GM21381 (cell line): ENCODE data around the gene TMED1.

Experiments
- ATAC-seq: cut with Tn5 transposase; IDR thresholded peaks from one replicate; pipeline ENCODE4 v1.9.1; 2021; ENCODE audit warnings: mild to moderate bottlenecking, moderate library complexity; ENCODE audit not compliant: unreplicated experiment

TMED1 gene

DNA sequence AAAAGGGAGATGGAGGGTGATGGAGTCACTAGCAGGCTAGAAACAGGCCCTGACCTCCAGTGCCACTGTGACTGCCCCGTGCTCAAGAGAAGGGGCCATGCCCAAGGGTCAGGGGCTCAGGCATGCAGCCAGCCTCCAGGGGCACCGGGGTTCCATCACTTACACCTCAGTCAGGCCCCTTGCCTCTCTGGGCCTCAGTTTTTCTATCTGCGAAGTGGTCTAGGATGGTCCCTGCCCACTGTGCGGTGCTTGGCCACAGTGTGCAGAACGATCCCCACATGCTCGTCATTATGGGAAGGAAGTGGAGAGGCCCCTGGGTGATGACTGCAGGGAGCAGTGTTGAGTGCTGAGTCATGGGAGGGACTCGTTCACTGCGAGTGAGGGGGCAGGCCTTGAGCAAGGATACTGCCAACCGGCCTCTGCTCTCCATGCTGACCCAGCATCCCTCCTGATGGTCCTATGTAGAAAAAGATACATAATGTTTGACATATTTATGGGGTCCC is 23.1 kb downstream of the TMED1 start:
- ATAC-seq: no peak

DNA sequence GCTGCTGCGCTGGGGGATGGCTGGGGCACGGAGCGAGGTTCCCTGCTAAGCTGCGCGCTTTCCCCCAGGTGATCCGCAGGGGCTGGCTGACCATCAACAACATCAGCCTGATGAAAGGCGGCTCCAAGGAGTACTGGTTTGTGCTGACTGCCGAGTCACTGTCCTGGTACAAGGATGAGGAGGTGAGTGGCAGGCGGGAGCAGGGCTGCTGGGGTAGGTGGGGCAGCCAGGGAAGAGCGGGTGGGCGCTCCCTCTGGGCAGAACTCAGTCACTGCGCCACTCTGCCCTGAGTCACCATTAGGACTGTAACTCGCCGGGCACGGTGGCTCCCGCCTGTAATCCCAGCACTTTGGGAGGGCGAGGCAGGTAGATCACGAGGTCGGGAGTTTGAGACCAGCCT is 23.8 kb downstream of the TMED1 start:
- no peak for ATAC-seq

DNA sequence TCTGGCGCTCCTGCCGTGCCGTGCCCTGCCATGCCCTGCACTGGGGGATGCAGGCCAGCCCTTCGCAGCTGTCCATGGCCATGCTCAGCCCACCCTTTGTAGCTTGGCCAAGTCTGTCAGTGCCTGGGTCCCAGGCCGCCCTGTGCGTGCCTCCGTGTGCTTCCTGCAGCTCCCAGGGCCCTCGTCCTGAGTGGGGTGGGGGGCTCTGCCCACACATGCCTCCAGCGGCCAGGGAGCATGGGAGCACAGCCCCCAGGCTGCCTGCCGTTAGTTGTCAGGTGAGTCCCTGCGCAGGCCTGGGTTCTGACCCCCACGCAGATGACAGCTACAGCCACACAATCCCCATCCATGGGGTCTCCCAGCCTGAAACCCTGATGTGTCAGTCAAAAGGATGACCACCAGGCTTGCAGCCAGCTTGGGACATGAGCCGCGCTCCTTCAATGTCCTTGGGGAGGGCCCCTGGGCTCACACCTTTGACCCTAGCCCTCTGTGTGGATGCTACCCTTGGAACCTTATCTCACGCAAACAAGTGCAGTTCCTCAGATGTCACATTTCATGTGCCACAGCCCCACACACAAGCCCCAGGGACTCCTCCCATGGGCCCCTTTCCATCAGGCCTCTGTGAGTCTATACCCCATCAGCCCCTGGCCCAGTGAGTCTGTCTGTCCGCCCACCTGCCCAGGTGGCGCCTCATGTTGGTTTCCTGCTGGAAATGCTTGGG is 24.5 kb downstream of the TMED1 start:
- no peak for ATAC-seq

GRCh38 chr19:10809651-10810285 is 26.2 kb downstream of the TMED1 start:
- ATAC-seq: no peak

GRCh38 chr19:10808937-10809649 is 26.9 kb downstream of the TMED1 start:
- ATAC-seq: no peak

DNA sequence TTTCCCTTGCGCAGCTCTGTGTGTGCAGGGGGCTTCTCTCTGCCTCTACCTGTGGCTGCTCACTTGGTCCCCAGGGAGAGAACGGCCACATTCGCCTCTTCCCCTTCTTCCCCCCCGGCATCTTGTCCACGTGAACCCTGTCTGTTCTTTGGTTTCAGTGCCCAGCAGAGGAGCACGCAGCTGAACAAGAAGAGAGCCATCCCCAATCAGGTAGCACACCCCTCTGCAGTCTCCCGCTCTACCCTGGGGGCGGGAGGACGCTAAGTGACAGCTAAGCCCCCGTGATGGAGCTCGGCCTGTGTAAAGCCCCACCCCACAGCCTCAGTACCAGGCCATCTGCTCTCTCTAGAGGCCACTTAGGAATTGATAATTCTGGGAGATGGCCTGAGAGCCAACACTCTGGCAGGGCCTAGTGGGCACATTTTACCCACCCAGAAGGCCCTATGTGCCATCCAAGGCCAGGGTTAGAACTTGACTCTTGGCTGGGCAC is 30.2 kb downstream of the TMED1 start:
- no peak for ATAC-seq

GRCh38 chr19:10805065-10805757 is 30.8 kb downstream of the TMED1 start:
- no peak for ATAC-seq

GRCh38 chr19:10803252-10803651 is 32.8 kb downstream of the TMED1 start:
- ATAC-seq: no peak

DNA sequence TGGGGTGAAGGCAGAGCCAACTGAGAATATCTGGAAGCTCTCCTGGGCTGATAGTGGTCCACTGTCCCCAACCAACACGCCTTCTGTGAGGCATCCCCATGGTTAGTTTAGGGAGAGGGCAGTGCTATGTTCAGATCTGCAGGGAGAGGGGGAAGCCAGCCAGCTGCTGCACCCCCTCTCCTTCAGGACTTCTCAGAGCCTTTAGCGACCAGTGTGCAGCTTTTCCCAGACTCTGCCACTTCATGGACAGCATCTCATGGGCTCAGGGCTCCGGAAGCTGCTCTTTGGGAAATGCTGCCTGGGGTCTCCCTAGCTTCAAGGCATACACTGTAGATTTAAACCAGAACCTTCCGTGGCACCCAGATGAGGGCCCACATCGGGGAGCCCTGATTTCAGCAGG is 33.5 kb downstream of the TMED1 start:
- no peak for ATAC-seq

DNA sequence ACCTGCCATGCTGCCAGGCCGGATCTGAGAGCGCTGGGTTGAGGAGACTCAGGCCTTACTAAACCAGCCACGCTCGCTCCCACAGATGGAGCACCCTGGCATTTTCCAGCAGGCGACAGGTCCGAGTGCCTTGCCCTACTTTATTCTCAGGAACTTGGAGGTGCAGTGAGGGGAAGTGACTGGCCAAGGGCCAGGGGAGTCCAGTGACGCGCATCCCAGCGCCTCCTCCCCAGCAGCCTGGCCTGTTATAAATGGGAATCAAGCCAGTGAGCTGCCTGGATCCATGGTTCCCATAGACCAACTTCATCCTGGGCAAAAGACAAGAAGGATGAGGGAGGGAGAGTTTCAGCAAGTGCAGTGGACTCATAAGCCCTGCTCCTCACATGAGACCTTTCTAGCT is 35.5 kb downstream of the TMED1 start:
- ATAC-seq: no peak

DNA sequence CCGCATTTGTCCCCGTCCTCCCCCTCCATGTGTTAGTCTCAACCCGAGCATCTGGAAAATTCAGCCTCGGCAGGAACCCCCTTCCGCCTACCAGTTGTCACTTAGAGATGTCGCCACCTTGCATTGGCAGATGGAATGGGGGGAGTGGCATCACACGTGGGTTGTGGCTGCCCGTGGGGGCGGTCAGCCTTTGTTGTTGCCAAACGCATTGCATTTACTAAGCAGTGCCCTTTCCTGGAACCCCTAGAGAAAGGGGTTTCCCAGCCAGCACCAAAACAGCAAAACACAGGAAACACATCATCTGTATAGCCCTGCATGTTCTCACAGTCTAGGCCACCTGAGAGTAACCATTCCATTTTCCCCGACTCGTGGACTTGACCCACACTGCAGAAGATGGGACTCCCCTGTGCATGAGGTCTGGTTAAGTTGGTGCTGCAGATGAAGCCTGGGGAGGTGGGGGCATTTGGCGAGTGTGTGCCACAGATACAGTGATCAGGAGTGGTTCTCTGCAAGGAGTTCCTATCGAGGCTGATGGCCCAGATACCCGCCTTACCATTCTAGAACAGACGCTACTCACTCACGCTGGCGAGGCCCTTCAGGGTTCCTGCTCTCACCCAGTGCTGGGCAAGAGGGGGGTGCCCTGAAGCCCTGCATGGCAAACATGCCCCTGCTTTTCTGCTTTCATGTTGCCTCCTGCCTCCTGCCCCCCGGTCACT is 38.3 kb downstream of the TMED1 start:
- ATAC-seq: no peak

GRCh38 chr19:10797078-10797477 is 38.9 kb downstream of the TMED1 start:
- no peak for ATAC-seq

GRCh38 chr19:10796653-10797052 is 39.4 kb downstream of the TMED1 start:
- no peak for ATAC-seq

GRCh38 chr19:10789866-10790265 is 46.1 kb downstream of the TMED1 start:
- no peak for ATAC-seq

GRCh38 chr19:10788146-10788545 is 47.9 kb downstream of the TMED1 start:
- no peak for ATAC-seq

GRCh38 chr19:10784257-10784656 is 51.8 kb downstream of the TMED1 start:
- no peak for ATAC-seq

DNA sequence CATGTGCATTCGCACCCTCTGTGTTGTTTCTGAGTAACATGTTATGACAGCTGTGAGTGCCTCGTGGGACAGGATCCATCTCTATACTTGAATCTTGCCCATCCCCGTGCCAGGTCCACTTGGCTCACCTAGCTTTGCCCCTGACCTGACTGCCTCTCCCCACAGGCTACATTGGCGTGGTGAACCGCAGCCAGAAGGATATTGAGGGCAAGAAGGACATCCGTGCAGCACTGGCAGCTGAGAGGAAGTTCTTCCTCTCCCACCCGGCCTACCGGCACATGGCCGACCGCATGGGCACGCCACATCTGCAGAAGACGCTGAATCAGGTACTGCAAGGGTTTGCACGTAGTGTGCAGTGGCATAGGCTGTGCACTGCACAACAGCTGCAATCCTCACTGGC is 53.2 kb downstream of the TMED1 start:
- ATAC-seq: no peak
